Left colon (tissue), 2 donors: Measurements from ENCODE around the gene ACOT13. TPM values are rescaled to one million over a fixed set of nuclear protein-coding genes. Genes with fewer than 3 reads are reported as not detected.
"Not testable (repeated sequence)": the region's sequence is repeated elsewhere in the genome, so short reads cannot be mapped to it uniquely, and the experiment has no call there.

ENCODE experiments used
- ATAC-seq: fragments of 200-7000 bp; cut with Tn5 transposase; one replicate; pipeline ENCODE4 v1.9.1; 2020; ENCODE audit warnings: mild to moderate bottlenecking, moderate library complexity
- DNase-seq, 2 donors: peaks; one replicate each; pipeline ENCODE4 v3.0.0-alpha.2; 2020
- intact Hi-C, 2 donors: fragments of 100-400 bp; cut with DNase I in 1 of 2; cut with micrococcal nuclease in 1 of 2; formaldehyde crosslinking; loops; one replicate each; pipeline versions ENCODE4 v1.11.2 to v1.14.0; 2022; cut with DNase I, micrococcal nuclease
- total RNA-seq, 2 donors: library from RNA; stranded (reverse); fragmentation: NEBNext Ultra II Directional; extraction: Animal tissue kit (Norgen Biotek cat#: 25700); gene quantifications; one replicate each; pipeline ENCODE4 v1.2.1, GENCODE V29; 2021
- donor health status: DM: no; HTN: no; CAD: no.
- donor health status: DM: yes; HTN: yes; CAD: no.

Gene ACOT13
- total RNA-seq, 2 donors from 2014 or later = 41.2 to 51.1 TPM

GRCh38 chr6:24716602-24717148, 49.8 kb downstream of the ACOT13 start:
- DNase-seq, ATAC-seq, intact Hi-C loops: not testable (repeated sequence)

- ATAC-seq (no peak), DNase-seq (no peak)
- intact Hi-C loops = no loop called here
Measured at GRCh38 chr6:24718449-24719124, 51.7 kb downstream of the ACOT13 start.

GRCh38 chr6:24719125-24719971, 52.5 kb downstream of the ACOT13 start, which contains the start of gene C6orf62:
C6orf62 (minus strand) TSS chr6:24719154; CDS start chr6:24718668, 486 bp downstream.
- ATAC-seq (no peak), DNase-seq (peak in 1 of 2 donors; percentile 50)
- intact Hi-C loops = no loop called here

GRCh38 chr6:24720131-24720603, 53.3 kb downstream of the ACOT13 start:
- peak; percentile 51 for ATAC-seq
- intact Hi-C loops = no loop called here
- DNase-seq = peak; percentile 65 to 76

GRCh38 chr6:24720604-24721460, 54.0 kb downstream of the ACOT13 start:
- intact Hi-C loops = no loop called here
- peak; percentile 83 for ATAC-seq
- peak; percentile 100 for DNase-seq

- ATAC-seq = peak; percentile 56
- DNase-seq = peak in 1 of 2 donors; percentile 90
- intact Hi-C loops = no loop called here
Measured at GRCh38 chr6:24721461-24722215, 54.8 kb downstream of the ACOT13 start.

- ATAC-seq (no peak), DNase-seq (no peak)
- intact Hi-C loops = no loop called here
Measured at GRCh38 chr6:24723270-24723669, 56.4 kb downstream of the ACOT13 start.

- intact Hi-C loops, ATAC-seq, DNase-seq: not testable (repeated sequence)
Measured at GRCh38 chr6:24730653-24731052, 63.8 kb downstream of the ACOT13 start.

GRCh38 chr6:24731456-24732134, 64.7 kb downstream of the ACOT13 start:
- intact Hi-C loops, DNase-seq, ATAC-seq: not testable (repeated sequence)

- DNase-seq (no peak), ATAC-seq (no peak)
- intact Hi-C loops = no loop called here
Measured at GRCh38 chr6:24734166-24734565, 67.3 kb downstream of the ACOT13 start.

- intact Hi-C loops, DNase-seq, ATAC-seq: not testable (repeated sequence)
Measured at GRCh38 chr6:24734710-24735109, 67.8 kb downstream of the ACOT13 start.

- ATAC-seq = no peak
Measured at GRCh38 chr6:24738741-24739140, 71.9 kb downstream of the ACOT13 start.

GRCh38 chr6:24740861-24741260, 74.0 kb downstream of the ACOT13 start:
- DNase-seq = no peak
- intact Hi-C loops = no loop called here
- ATAC-seq = no peak

More at GRCh38 chr6:24738741-24739140, 71.9 kb downstream of the ACOT13 start:
- intact Hi-C loops = no loop called here
- no peak for DNase-seq

- intact Hi-C loops = no loop called here
- ATAC-seq (no peak), DNase-seq (no peak)
Measured at GRCh38 chr6:24742216-24742738, 75.4 kb downstream of the ACOT13 start.

GRCh38 chr6:24743265-24743943, 76.5 kb downstream of the ACOT13 start:
- DNase-seq (no peak), ATAC-seq (peak; percentile 64)
- intact Hi-C loops = no loop called here

GRCh38 chr6:24743944-24744335, 77.1 kb downstream of the ACOT13 start:
- ATAC-seq (no peak), DNase-seq (no peak)
- intact Hi-C loops = no loop called here

GRCh38 chr6:24744911-24745310, 78.0 kb downstream of the ACOT13 start:
- ATAC-seq (no peak), DNase-seq (no peak)
- intact Hi-C loops = no loop called here
